Fibroblast of pulmonary artery (primary cell): ENCODE measurements around the gene WDR86.
A peak's percentile ranks its signal among the peaks of the same experiment; 100 is the strongest.

ENCODE experiments used
- DNase-seq: peaks from one replicate; pipeline ENCODE4 v3.0.0-alpha.2; 2010; ENCODE audit warnings: low read depth
- H3K4me3 ChIP-seq: replicated peaks from 2 replicates; pipeline ENCODE4 v1.5.1; 2011; ENCODE audit warnings: low read depth, mild to moderate bottlenecking, control low read depth, low read length, moderate library complexity
- CTCF ChIP-seq: IDR thresholded peaks from 2 replicates; pipeline ENCODE4 v1.5.1; 2011; ENCODE audit warnings: mild to moderate bottlenecking, control low read depth, low read length, inconsistent platforms; ENCODE audit errors: missing control alignments

Gene WDR86

GRCh38 chr7:151440799-151441445 lies 31.1 kb upstream of the WDR86 start:
- peak; percentile 18 for DNase-seq
- TF ChIP-seq CTCF: no peak
- no peak overlapping the region for H3K4me3 ChIP-seq

- peak within 1 kb of the TSS; percentile 3 for H3K4me3 ChIP-seq
- DNase-seq: no peak
- no peak for TF ChIP-seq CTCF
These were observed 30.3 kb upstream of the WDR86 start, which contains the start of gene CRYGN for GRCh38 chr7:151439855-151440798. Gene CRYGN, minus strand, starts transcription at chr7:151440141. Its CDS starts 224 bp downstream, at chr7:151439917.

DNA sequence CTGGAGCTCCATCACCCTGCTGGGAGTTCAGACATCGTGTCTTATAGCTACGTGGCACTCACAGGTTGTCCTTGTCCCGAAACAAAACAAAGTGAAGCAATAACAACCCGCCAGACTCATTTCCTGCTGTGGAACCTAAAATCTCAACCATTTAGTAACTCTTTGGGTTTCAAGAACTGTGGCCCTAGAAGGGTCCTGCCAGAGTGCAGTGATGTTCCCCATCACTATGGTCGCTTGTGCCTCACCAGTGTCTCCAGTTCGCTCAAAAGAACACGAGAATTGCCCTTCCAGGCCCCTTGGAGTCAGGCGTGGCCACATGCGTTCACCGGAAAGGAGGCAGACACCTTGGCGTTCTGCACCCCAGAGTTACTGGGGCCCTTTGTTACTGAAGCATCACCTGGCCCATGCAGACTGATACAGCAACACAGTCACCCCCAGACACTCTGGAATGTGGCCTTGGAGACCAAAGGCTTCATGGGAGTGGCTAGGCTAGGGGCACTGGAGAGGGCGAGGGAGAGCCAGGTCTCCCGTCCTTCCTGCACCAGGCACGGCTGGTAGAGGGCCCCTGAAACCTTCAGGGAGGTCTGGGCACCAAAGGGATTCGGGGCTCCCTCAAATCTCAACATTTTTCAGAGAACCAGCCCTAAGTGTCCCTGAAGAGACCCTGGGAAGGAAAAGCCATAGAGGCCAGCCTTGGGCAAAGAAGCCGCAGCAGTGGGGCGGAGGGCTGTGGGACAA lies 29.2 kb upstream of the WDR86 start:
- no peak for TF ChIP-seq CTCF
- DNase-seq: no peak
- no peak overlapping the region for H3K4me3 ChIP-seq

GRCh38 chr7:151437866-151438516 lies 28.2 kb upstream of the WDR86 start:
- DNase-seq: no peak
- H3K4me3 ChIP-seq: no peak overlapping the region
- TF ChIP-seq CTCF: no peak

- DNase-seq: no peak
- H3K4me3 ChIP-seq: no peak overlapping the region
- TF ChIP-seq CTCF: no peak
These were observed 27.3 kb upstream of the WDR86 start for GRCh38 chr7:151437159-151437553.

GRCh38 chr7:151436446-151437158 lies 26.8 kb upstream of the WDR86 start:
- H3K4me3 ChIP-seq: no peak overlapping the region
- DNase-seq: no peak
- no peak for TF ChIP-seq CTCF
